Measurements from ENCODE around the gene PPHLN1.

- TF ChIP-seq CTCF (IDR thresholded peaks at IDR 0.05; ENCODE audit: insufficient read depth, low read depth, low read length) (no peak), EZH2 (IDR thresholded peaks at IDR 0.05; ENCODE audit: insufficient read depth, low read length) (no peak)
These were observed 39.2 kb upstream of the PPHLN1 start for GRCh38 chr12:42286741-42287140.
